MM.1S (cell line): ENCODE results near the gene NEURL1.

Source experiments
- DNase-seq: peaks from one replicate; pipeline ENCODE4 v3.0.0-alpha.2; 2015
- H2AFZ ChIP-seq: fragments of 300-600 bp; sonication (generic); 2 replicates; pipeline ENCODE4 v1.6.0; 2016; ENCODE audit warnings: antibody characterized with exemption, low read length
- H3F3A ChIP-seq: fragments of 300-600 bp; sonication (generic); 2 replicates; pipeline ENCODE4 v1.6.1; 2016; ENCODE audit warnings: mild to moderate bottlenecking, antibody characterized with exemption, low read length, moderate library complexity, mixed read lengths; ENCODE audit not compliant: insufficient read depth
- H3K27ac ChIP-seq: fragments of 300-600 bp; sonication (generic); 2 replicates; pipeline ENCODE4 v1.5.1; 2016; ENCODE audit warnings: mild to moderate bottlenecking, low read length
- H3K27me3 ChIP-seq: fragments of 300-600 bp; sonication (generic); replicated peaks from 2 replicates; pipeline ENCODE4 v1.6.0; 2016; ENCODE audit warnings: low read length; ENCODE audit not compliant: insufficient read depth
- H3K36me3 ChIP-seq: fragments of 300-600 bp; sonication (generic); replicated peaks from 2 replicates; pipeline ENCODE4 v1.6.1; 2016; ENCODE audit warnings: mild to moderate bottlenecking, low read length, mixed read lengths; ENCODE audit not compliant: insufficient read depth
- H3K4me1 ChIP-seq: fragments of 300-600 bp; sonication (generic); 2 replicates; pipeline ENCODE4 v1.6.1; 2016; ENCODE audit warnings: low read length, mixed read lengths
- H3K4me2 ChIP-seq: fragments of 300-600 bp; sonication (generic); 2 replicates; pipeline ENCODE4 v1.6.0; 2016; ENCODE audit warnings: low read depth, low read length
- H3K4me3 ChIP-seq: fragments of 300-600 bp; sonication (generic); 2 replicates; pipeline ENCODE4 v1.5.1; 2016; ENCODE audit warnings: low read length, mixed read lengths
- H3K79me2 ChIP-seq: fragments of 300-600 bp; sonication (generic); 2 replicates; pipeline ENCODE4 v1.6.1; 2016; ENCODE audit warnings: mixed run types, low read length, mixed read lengths
- H3K9ac ChIP-seq: fragments of 300-600 bp; sonication (generic); 2 replicates; pipeline ENCODE4 v1.6.1; 2016; ENCODE audit warnings: low read length, mixed read lengths
- H3K9me2 ChIP-seq: fragments of 300-600 bp; sonication (generic); replicated peaks from 2 replicates; pipeline ENCODE4 v1.6.1; 2016; ENCODE audit warnings: mild to moderate bottlenecking, low read length, mixed read lengths; ENCODE audit not compliant: insufficient read depth
- H3K9me3 ChIP-seq: fragments of 300-600 bp; sonication (generic); replicated peaks from 2 replicates; pipeline ENCODE4 v1.6.1; 2016; ENCODE audit warnings: mild to moderate bottlenecking, low read length, mixed read lengths; ENCODE audit not compliant: insufficient read depth
- H4K20me1 ChIP-seq: fragments of 300-600 bp; sonication (generic); 2 replicates; pipeline ENCODE4 v1.6.1; 2016; ENCODE audit warnings: mild to moderate bottlenecking, low read length, moderate library complexity, mixed read lengths; ENCODE audit not compliant: insufficient read depth
- EZH2 ChIP-seq: fragments of 300-600 bp; sonication (generic); optimal IDR thresholded peaks from 2 replicates; pipeline ENCODE3; 2017; ENCODE audit warnings: low read depth, mild to moderate bottlenecking, antibody characterized with exemption, low read length, mixed read lengths
- EZH2phosphoT487 ChIP-seq: fragments of 300-600 bp; sonication (generic); IDR thresholded peaks from 2 replicates; pipeline ENCODE4 v1.6.1; 2018; ENCODE audit warnings: antibody characterized with exemption, low read length
- TF ChIP-seq, protein P1 (sequence below): fragments of 300-600 bp; sonication (generic); IDR thresholded peaks from 2 replicates; pipeline ENCODE4 v1.5.1; 2016; ENCODE audit warnings: antibody characterized with exemption, low read length, mixed read lengths

NEURL1 gene

DNA sequence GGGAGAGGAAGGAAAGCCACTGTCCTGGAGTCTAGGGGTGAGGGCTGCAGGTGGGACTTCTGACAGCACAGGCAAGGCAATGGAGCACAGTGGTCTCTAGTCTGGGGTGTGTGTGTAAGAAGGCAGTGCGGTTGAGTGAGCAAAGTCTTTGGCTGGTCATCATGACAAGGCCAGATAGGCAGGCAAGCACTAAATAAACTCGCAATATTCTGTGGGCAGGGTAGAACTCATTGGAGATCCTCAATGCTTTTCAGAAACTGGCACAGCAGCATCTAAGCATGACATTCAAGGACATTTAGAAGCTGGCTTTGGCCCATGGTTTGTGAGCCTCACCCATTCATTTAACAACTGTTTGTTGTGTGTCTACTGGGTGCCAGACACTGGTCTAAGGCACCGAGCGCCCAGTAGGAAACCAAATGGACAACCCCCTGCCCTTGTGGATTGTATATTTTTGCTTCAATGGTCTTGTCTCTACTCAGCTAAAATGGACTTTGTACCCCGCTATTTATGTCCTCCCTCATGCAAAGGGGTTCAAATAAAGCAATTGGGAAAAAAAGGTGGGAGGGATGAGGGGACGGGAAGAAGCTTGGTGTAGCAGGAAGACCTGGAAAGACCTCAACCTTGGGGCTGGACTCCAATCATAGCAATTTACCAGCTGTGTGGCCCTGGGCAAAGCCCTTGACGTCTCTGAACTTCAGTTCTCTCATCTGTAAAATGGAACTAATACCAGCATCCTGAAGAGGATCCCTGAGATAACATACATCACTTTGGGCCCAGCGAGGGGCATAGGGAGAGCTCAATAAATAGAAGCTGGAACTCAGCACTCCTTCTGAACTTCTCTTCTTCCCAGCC, 116.0 kb downstream of the NEURL1 start:
- H3K9ac ChIP-seq = no peak overlapping the region
- no peaks in the 10 kb centered on the region for H3K9me3 ChIP-seq
- no peaks in the 10 kb centered on the region for H3K36me3 ChIP-seq
- H3K27ac ChIP-seq = no peak overlapping the region
- H4K20me1 ChIP-seq = no peaks in the 10 kb centered on the region
- H3K79me2 ChIP-seq = no peaks in the 10 kb centered on the region
- TF ChIP-seq EZH2 (no peak), EZH2phosphoT487 (no peak)
- TF ChIP-seq, protein P1, sequence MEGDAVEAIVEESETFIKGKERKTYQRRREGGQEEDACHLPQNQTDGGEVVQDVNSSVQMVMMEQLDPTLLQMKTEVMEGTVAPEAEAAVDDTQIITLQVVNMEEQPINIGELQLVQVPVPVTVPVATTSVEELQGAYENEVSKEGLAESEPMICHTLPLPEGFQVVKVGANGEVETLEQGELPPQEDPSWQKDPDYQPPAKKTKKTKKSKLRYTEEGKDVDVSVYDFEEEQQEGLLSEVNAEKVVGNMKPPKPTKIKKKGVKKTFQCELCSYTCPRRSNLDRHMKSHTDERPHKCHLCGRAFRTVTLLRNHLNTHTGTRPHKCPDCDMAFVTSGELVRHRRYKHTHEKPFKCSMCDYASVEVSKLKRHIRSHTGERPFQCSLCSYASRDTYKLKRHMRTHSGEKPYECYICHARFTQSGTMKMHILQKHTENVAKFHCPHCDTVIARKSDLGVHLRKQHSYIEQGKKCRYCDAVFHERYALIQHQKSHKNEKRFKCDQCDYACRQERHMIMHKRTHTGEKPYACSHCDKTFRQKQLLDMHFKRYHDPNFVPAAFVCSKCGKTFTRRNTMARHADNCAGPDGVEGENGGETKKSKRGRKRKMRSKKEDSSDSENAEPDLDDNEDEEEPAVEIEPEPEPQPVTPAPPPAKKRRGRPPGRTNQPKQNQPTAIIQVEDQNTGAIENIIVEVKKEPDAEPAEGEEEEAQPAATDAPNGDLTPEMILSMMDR = no peak
- no peak for DNase-seq
- no peaks in the 10 kb centered on the region for H3K27me3 ChIP-seq
- H3K4me1 ChIP-seq = no peaks in the 10 kb centered on the region
- H3F3A ChIP-seq = no peaks in the 10 kb centered on the region
- no peaks in the 10 kb centered on the region for H3K9me2 ChIP-seq
- no peak overlapping the region for H3K4me3 ChIP-seq
- H3K4me2 ChIP-seq = no peak overlapping the region
- no peak overlapping the region for H2AFZ ChIP-seq

DNA sequence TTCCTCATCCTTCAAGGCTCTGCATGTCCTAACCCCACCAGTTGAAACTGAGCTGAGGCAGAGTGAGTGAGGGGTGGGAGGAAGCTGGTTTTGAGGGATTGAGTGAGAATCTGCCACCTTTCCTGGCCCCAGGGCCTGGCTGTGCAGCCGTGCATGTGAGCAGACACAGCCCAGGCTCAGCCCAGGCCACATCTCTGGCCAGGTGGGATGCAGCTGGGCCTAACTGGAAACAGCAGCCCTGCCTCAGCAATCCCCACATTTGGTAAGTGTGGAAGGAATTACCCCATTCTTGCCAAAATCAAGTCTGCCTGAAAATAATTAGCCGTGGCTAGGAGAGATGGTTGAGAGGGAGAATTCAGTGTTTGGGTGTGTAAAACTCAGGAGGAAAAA, 116.6 kb downstream of the NEURL1 start:
- H3K9ac ChIP-seq = no peak overlapping the region
- H3K79me2 ChIP-seq = no peaks in the 10 kb centered on the region
- no peak for DNase-seq
- H3K9me2 ChIP-seq = no peaks in the 10 kb centered on the region
- H3K36me3 ChIP-seq = no peaks in the 10 kb centered on the region
- H3K4me3 ChIP-seq = no peak overlapping the region
- no peaks in the 10 kb centered on the region for H3K27me3 ChIP-seq
- H3K9me3 ChIP-seq = no peaks in the 10 kb centered on the region
- H3K4me2 ChIP-seq = no peak overlapping the region
- H3K27ac ChIP-seq = no peak overlapping the region
- H3K4me1 ChIP-seq = no peaks in the 10 kb centered on the region
- H2AFZ ChIP-seq = no peak overlapping the region
- TF ChIP-seq EZH2phosphoT487 (no peak), EZH2 (no peak)
- TF ChIP-seq, protein P1 = no peak
- no peaks in the 10 kb centered on the region for H3F3A ChIP-seq
- H4K20me1 ChIP-seq = no peaks in the 10 kb centered on the region

DNA sequence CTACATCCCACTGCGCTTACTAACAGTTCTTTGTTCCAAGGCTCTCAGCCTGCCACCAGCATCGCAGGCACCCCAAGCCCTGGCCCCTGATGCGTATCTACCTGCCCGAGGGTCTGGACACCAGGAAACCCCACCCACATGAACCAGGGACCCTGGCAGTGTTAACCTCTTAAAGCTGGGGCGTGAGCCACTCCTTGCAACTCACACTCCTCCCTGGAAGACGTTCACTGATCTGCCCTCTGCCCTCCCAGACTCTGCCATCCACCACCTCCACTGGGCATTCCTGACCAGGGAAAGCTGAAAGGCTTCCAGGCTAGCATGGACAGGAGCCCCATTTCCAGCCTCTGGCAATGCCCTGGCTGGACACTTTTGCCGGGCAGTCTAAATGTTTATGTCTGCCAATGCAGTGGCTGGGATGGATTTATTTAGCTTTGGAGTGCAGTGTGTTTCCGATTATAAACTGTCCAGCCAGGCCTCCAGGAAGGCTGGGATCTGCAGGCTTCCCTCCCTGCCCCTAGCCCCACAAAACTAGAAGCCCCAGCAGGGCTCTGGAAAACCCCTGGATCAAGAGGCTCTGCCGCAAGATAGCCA, 117.5 kb downstream of the NEURL1 start:
- Histone ChIP-seq H3K36me3 (no peaks in the 10 kb centered on the region), H3K9me2 (no peaks in the 10 kb centered on the region), H3K9ac (no peak overlapping the region), H3K4me2 (no peak overlapping the region), H3K9me3 (no peaks in the 10 kb centered on the region), H3K27ac (no peak overlapping the region), H2AFZ (no peak overlapping the region), H3K79me2 (no peaks in the 10 kb centered on the region), H3K27me3 (no peaks in the 10 kb centered on the region), H3F3A (no peaks in the 10 kb centered on the region), H3K4me3 (no peak overlapping the region), H4K20me1 (no peaks in the 10 kb centered on the region), H3K4me1 (no peaks in the 10 kb centered on the region)
- DNase-seq = no peak
- TF ChIP-seq EZH2phosphoT487 (no peak), EZH2 (no peak)
- TF ChIP-seq, protein P1 = no peak
